Measurements from ENCODE around the gene GPR176.

Gene GPR176

GRCh38 chr15:39889601-39890000, 30.5 kb downstream of the GPR176 start:
- no peak for DNase-seq

- peak; percentile 25 for DNase-seq
These were observed 31.3 kb downstream of the GPR176 start for GRCh38 chr15:39888809-39889208.

GRCh38 chr15:39888243-39888642, 31.8 kb downstream of the GPR176 start:
- no peak for DNase-seq

- peak; percentile 60 for DNase-seq
These were observed 32.2 kb downstream of the GPR176 start for GRCh38 chr15:39887832-39888231.

- no peak for DNase-seq
These were observed 32.9 kb downstream of the GPR176 start for GRCh38 chr15:39887211-39887610.

GRCh38 chr15:39886418-39886817, 33.6 kb downstream of the GPR176 start:
- no peak for DNase-seq

GRCh38 chr15:39885099-39885777, 34.8 kb downstream of the GPR176 start:
- no peak for DNase-seq

- DNase-seq = no peak
These were observed 35.7 kb downstream of the GPR176 start for GRCh38 chr15:39884351-39884750.

GRCh38 chr15:39882602-39883001, 37.5 kb downstream of the GPR176 start:
- no peak for DNase-seq

GRCh38 chr15:39881790-39882189, 38.3 kb downstream of the GPR176 start:
- no peak for DNase-seq

- DNase-seq = peak; percentile 46
These were observed 39.2 kb downstream of the GPR176 start for GRCh38 chr15:39880718-39881387.

- DNase-seq = peak; percentile 73
These were observed 41.7 kb downstream of the GPR176 start for GRCh38 chr15:39878406-39878785.

GRCh38 chr15:39874890-39875549, 45.0 kb downstream of the GPR176 start:
- DNase-seq = peak; percentile 36

GRCh38 chr15:39873978-39874377, 46.1 kb downstream of the GPR176 start:
- DNase-seq = no peak

GRCh38 chr15:39870537-39870936, 49.5 kb downstream of the GPR176 start:
- no peak for DNase-seq

- no peak for DNase-seq
These were observed 50.1 kb downstream of the GPR176 start for GRCh38 chr15:39869858-39870515.

GRCh38 chr15:39869254-39869653, 50.8 kb downstream of the GPR176 start:
- DNase-seq = no peak

- DNase-seq = no peak
These were observed 51.7 kb downstream of the GPR176 start for GRCh38 chr15:39868396-39868795.

GRCh38 chr15:39864116-39864515, 56.0 kb downstream of the GPR176 start:
- no peak for DNase-seq

GRCh38 chr15:39860871-39861270, 59.2 kb downstream of the GPR176 start:
- DNase-seq = no peak

GRCh38 chr15:39860200-39860599, 59.9 kb downstream of the GPR176 start:
- DNase-seq = peak; percentile 64

GRCh38 chr15:39859636-39860035, 60.4 kb downstream of the GPR176 start:
- DNase-seq = no peak

- no peak for DNase-seq
These were observed 62.9 kb downstream of the GPR176 start for GRCh38 chr15:39857132-39857531.

All from fibroblast of skin of back (primary cell).